GM12874 (cell line): Measurements from ENCODE around the gene DIPK1A.

Experiments used
- TF ChIP-seq, protein P1 (sequence below): IDR thresholded peaks from 2 replicates; pipeline ENCODE4 v1.5.1; 2011; ENCODE audit warnings: low read depth, mild to moderate bottlenecking, control low read depth, low read length, moderate library complexity; ENCODE audit not compliant: insufficient read depth

The DIPK1A gene

DNA sequence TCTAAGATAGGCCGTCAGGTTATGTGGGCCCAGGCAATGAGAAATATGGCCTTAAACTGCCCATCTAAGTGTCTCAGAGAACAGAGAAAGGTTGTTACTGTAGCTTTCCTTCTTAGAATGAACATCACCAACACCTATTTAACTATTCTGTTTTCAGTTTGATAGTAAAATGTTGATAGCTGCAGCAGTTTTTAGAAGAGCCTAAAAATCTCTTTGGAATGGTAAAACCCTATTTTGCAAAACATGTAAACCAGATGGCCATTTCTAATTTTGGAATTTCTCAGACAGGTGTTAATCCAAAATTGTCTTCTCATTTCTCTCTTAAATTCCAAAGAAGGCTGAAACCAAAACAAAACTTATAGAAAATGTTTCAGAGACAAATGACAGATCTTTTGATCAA, 57.5 kb downstream of the DIPK1A start:
- TF ChIP-seq, protein P1, sequence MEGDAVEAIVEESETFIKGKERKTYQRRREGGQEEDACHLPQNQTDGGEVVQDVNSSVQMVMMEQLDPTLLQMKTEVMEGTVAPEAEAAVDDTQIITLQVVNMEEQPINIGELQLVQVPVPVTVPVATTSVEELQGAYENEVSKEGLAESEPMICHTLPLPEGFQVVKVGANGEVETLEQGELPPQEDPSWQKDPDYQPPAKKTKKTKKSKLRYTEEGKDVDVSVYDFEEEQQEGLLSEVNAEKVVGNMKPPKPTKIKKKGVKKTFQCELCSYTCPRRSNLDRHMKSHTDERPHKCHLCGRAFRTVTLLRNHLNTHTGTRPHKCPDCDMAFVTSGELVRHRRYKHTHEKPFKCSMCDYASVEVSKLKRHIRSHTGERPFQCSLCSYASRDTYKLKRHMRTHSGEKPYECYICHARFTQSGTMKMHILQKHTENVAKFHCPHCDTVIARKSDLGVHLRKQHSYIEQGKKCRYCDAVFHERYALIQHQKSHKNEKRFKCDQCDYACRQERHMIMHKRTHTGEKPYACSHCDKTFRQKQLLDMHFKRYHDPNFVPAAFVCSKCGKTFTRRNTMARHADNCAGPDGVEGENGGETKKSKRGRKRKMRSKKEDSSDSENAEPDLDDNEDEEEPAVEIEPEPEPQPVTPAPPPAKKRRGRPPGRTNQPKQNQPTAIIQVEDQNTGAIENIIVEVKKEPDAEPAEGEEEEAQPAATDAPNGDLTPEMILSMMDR = no peak

DNA sequence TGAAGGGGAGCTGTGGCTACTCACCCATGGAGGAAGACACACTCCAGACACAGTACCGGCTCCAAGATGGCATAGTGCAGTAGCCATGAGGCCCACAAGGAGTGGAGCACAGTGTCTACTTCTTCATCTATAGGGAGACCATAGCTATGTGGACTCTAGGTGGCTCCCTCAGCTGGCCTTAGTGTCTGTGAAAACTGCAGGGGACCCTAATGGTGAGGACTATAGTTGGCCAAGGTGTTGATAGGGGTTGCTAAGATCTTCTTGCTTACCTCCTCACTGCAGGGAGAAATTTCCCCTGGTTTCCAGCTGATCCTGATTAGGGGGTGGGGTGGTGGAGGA, 58.9 kb downstream of the DIPK1A start:
- TF ChIP-seq, protein P1 = no peak

DNA sequence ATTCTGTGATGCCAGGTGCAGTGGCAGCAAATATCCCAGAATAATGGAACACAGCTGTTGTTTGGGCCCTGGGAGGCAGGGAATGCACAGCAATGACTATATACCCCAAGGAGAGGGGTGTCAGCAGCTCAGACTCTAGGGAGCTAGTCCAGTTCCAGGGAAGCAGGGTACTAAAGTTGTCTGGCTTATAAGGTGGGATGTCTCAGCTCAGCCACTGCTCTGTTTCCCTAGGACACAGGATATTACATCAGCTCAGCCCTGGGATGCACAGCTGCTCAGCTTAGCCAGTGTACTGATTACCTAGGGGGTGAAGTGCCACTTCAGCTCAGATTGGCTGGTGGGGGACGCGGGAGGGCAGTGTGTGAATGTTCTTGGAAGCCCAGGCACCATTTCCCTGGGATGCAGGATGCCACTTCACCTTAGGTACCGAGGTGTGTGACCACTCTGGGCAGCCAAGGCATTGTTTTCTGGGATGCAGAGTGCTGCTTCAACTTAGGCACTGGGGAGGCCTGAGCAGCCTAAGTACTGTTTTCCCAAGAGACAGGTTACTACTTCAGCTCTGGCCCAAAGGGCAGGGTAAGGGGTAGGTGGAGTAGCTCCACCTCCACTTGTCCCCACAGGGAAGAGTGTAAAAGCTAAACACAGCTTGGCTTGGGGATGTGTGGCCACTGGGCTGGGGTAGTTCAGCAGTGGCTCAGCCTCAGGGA, 59.4 kb downstream of the DIPK1A start:
- TF ChIP-seq, protein P1 = no peak

DNA sequence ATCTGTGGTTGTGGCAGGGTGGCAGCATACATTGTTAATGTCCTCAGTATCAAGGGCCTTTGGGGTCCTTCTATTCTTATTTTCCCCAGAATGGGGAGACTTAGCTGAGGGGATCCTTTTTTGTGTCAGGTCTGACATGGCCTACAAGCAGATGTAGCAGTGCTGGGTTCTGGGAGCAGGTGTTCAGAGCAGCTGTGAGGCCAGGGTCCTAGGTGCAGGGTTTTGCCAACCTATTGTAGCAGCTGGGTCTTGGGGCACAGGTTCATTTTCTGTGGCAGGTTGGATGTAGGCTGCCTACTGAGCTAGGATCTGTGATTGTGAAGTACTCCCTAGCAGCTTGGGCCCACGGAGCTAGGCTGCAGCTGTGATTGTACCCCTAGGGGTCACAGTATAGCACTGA, 60.1 kb downstream of the DIPK1A start:
- TF ChIP-seq, protein P1 = no peak

DNA sequence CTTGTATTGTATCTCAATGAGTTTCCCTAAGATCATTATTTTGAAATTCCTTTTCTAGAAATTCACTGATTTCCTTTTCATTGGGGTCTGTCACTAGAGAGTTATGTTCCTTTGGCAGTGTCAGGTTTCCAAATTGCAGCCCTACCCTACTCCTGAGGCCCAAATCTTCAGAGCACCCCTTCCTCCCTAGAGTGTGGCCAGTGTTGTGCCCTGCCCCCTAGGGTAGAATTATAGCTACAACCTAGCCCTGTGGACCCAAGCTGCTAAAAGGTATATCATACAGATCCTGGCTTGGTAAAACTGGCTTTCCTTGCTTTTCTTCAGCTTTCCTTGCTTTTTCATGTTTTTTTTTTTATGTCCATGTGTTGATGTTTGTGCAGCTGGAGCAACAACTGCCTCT, 60.7 kb downstream of the DIPK1A start:
- TF ChIP-seq, protein P1 = no peak

DNA sequence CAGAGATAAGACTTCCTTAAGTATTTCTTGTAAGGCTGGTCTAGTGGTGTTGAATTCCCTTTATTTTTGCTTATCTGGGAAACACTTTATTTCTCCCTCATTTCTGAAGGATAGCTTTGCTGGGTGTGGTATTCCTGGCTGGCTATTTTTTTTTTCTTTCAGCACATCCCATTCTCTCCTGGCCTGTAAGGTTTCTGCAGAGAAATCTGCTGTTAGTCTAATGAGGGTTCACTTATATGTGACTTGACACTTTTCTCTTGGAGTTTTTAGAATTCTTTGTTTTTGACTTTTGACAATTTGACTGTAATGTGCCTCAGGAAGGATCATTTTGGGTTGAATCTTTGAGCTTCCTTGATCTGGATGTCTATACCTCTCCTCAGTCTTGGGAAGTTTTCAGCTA, 61.5 kb downstream of the DIPK1A start:
- TF ChIP-seq, protein P1 = no peak

DNA sequence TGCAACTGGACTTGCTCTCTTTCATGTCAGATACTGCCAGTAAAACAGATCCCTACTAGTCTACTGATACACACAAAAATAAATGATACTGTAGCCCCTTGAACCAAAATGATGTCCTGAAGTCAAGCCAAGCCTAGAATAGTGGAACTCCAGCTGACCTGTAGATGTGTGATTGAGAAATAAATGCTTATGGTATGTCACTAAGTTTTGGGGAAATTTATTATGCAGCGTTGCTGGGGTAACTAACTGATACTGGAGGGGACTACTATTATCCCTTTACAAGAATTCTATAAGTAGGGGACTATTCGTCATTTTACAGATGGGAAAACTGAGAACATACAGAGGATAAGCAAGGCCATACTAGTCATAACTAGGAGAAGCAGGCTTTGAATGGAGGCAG, 73.8 kb downstream of the DIPK1A start:
- TF ChIP-seq, protein P1 = no peak

DNA sequence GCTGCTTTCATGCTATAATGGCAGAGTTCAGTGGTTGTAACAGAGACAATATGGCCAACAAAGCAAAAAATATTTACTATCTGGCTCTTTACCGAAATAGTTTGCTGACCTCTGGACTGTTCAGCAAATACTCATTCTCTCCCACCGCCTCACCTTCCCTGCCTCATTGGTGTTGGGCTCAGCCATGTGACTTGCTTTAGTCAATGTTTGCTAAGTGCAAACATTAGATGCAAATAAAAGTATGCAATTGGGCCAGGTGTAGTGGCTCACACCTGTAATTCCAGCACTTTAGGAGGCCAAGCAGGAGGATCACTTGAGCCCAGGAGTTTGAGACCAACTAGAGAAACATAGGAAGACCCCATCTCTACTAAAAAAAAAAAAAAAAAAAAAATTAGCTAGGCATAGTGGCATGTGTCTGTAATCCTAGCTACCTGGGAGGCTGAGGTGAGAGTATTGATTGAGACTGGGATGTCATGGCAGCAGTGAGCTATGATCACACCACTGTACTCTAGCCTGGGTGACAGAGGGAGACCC, 74.3 kb downstream of the DIPK1A start:
- TF ChIP-seq, protein P1 = no peak
